Measurements from ENCODE around the gene DSP. TPM values are rescaled to one million over a fixed set of nuclear protein-coding genes. Genes with fewer than 3 reads are reported as not detected.

Gene DSP
- total and polyA plus RNA-seq, 9 donors = 1.4 to 58.5 (median 3.4) TPM

GRCh38 chr6:7532821-7533220, 8.7 kb upstream of the DSP start:
- H3K4me3 ChIP-seq (ENCODE audit: low read length) = no peak overlapping the region
- no peak overlapping the region for H3K27ac ChIP-seq (ENCODE audit: low read length)
- DNase-seq = no peak
- 42% methylated on average over 6 of the region's 8 CpGs for WGBS (ENCODE audit: insufficient coverage)
- no peaks in the 10 kb centered on the region for H3K9me3 ChIP-seq (replicated peaks; ENCODE audit: control insufficient read depth, low read depth, low read length)
- peaks cover 25% of the 10 kb centered on the region for H3K27me3 ChIP-seq (ENCODE audit: control insufficient read depth, insufficient read depth, low read length)
- H3K4me1 ChIP-seq (ENCODE audit: control insufficient read depth, insufficient read depth, low read length) = no peaks in the 10 kb centered on the region
- no peaks in the 10 kb centered on the region for H3K36me3 ChIP-seq (ENCODE audit: control insufficient read depth, insufficient read depth, low read length)

GRCh38 chr6:7534192-7534591, 7.3 kb upstream of the DSP start:
- Histone ChIP-seq H3K27ac (ENCODE audit: low read length) (no peak overlapping the region), H3K4me1 (ENCODE audit: control insufficient read depth, insufficient read depth, low read length) (no peaks in the 10 kb centered on the region), H3K9me3 (replicated peaks; ENCODE audit: control insufficient read depth, low read depth, low read length) (no peaks in the 10 kb centered on the region), H3K27me3 (ENCODE audit: control insufficient read depth, insufficient read depth, low read length) (peaks cover 34% of the 10 kb centered on the region), H3K36me3 (ENCODE audit: control insufficient read depth, insufficient read depth, low read length) (no peaks in the 10 kb centered on the region), H3K4me3 (ENCODE audit: low read length) (no peak overlapping the region)
- no peak for DNase-seq
- 100% methylated on average over 1 of the region's 5 CpGs for WGBS (ENCODE audit: insufficient coverage)

- peaks cover 42% of the 10 kb centered on the region for H3K27me3 ChIP-seq (ENCODE audit: control insufficient read depth, insufficient read depth, low read length)
- H3K27ac ChIP-seq (ENCODE audit: low read length) = no peak overlapping the region
- WGBS (ENCODE audit: insufficient coverage) = 100% methylated on average over 1 of the region's 5 CpGs
- H3K9me3 ChIP-seq (replicated peaks; ENCODE audit: control insufficient read depth, low read depth, low read length) = no peaks in the 10 kb centered on the region
- H3K36me3 ChIP-seq (ENCODE audit: control insufficient read depth, insufficient read depth, low read length) = no peaks in the 10 kb centered on the region
- H3K4me3 ChIP-seq (ENCODE audit: low read length) = no peak overlapping the region
- peaks cover under 1% of the 10 kb centered on the region for H3K4me1 ChIP-seq (ENCODE audit: control insufficient read depth, insufficient read depth, low read length)
- DNase-seq = no peak
These were observed 6.0 kb upstream of the DSP start for GRCh38 chr6:7535498-7535897.

GRCh38 chr6:7537565-7538174, 3.8 kb upstream of the DSP start:
- H3K27me3 ChIP-seq (ENCODE audit: control insufficient read depth, insufficient read depth, low read length) = peaks cover 58% of the 10 kb centered on the region
- H3K27ac ChIP-seq (ENCODE audit: low read length) = no peak overlapping the region
- DNase-seq = no peak
- H3K9me3 ChIP-seq (replicated peaks; ENCODE audit: control insufficient read depth, low read depth, low read length) = no peaks in the 10 kb centered on the region
- WGBS (ENCODE audit: insufficient coverage) = no CpG with 5 or more reads among the region's 4 CpGs
- H3K36me3 ChIP-seq (ENCODE audit: control insufficient read depth, insufficient read depth, low read length) = no peaks in the 10 kb centered on the region
- peaks cover 12% of the 10 kb centered on the region for H3K4me1 ChIP-seq (ENCODE audit: control insufficient read depth, insufficient read depth, low read length)
- H3K4me3 ChIP-seq (ENCODE audit: low read length) = no peak overlapping the region

- no peaks in the 10 kb centered on the region for H3K36me3 ChIP-seq (ENCODE audit: control insufficient read depth, insufficient read depth, low read length)
- no peak overlapping the region for H3K27ac ChIP-seq (ENCODE audit: low read length)
- DNase-seq = no peak
- peaks cover 57% of the 10 kb centered on the region for H3K27me3 ChIP-seq (ENCODE audit: control insufficient read depth, insufficient read depth, low read length)
- H3K4me3 ChIP-seq (ENCODE audit: low read length) = no peak overlapping the region
- WGBS (ENCODE audit: insufficient coverage) = 55% methylated on average over 3 of the region's 5 CpGs
- no peaks in the 10 kb centered on the region for H3K9me3 ChIP-seq (replicated peaks; ENCODE audit: control insufficient read depth, low read depth, low read length)
- H3K4me1 ChIP-seq (ENCODE audit: control insufficient read depth, insufficient read depth, low read length) = peaks cover 15% of the 10 kb centered on the region
These were observed 3.0 kb upstream of the DSP start for GRCh38 chr6:7538484-7538883.

- Histone ChIP-seq H3K27ac (ENCODE audit: low read length) (no peak overlapping the region), H3K9me3 (replicated peaks; ENCODE audit: control insufficient read depth, low read depth, low read length) (no peaks in the 10 kb centered on the region), H3K4me3 (ENCODE audit: low read length) (no peak overlapping the region), H3K4me1 (ENCODE audit: control insufficient read depth, insufficient read depth, low read length) (peaks cover 15% of the 10 kb centered on the region), H3K27me3 (ENCODE audit: control insufficient read depth, insufficient read depth, low read length) (peaks cover 64% of the 10 kb centered on the region), H3K36me3 (ENCODE audit: control insufficient read depth, insufficient read depth, low read length) (no peaks in the 10 kb centered on the region)
- peak; percentile 4 for DNase-seq
- 17% methylated on average over 14 of the region's 17 CpGs for WGBS (ENCODE audit: insufficient coverage)
These were observed 876 bp upstream of the DSP start for GRCh38 chr6:7540595-7540994.

GRCh38 chr6:7542065-7542873, 798 bp downstream of the DSP start:
- H3K27ac ChIP-seq (ENCODE audit: low read length) = peak overlapping the region; percentile 71
- H3K4me1 ChIP-seq (ENCODE audit: control insufficient read depth, insufficient read depth, low read length) = peaks cover 15% of the 10 kb centered on the region
- under 1% methylated on average over 76 of the region's 80 CpGs for WGBS (ENCODE audit: insufficient coverage)
- peak; percentile 19 for DNase-seq
- H3K36me3 ChIP-seq (ENCODE audit: control insufficient read depth, insufficient read depth, low read length) = no peaks in the 10 kb centered on the region
- peaks cover 68% of the 10 kb centered on the region for H3K27me3 ChIP-seq (ENCODE audit: control insufficient read depth, insufficient read depth, low read length)
- H3K9me3 ChIP-seq (replicated peaks; ENCODE audit: control insufficient read depth, low read depth, low read length) = no peaks in the 10 kb centered on the region
- peak overlapping the region; percentile 45 for H3K4me3 ChIP-seq (ENCODE audit: low read length)

- Histone ChIP-seq H3K36me3 (ENCODE audit: control insufficient read depth, insufficient read depth, low read length) (no peaks in the 10 kb centered on the region), H3K4me1 (ENCODE audit: control insufficient read depth, insufficient read depth, low read length) (peaks cover 15% of the 10 kb centered on the region), H3K27ac (ENCODE audit: low read length) (peak overlapping the region; percentile 71), H3K4me3 (ENCODE audit: low read length) (peak overlapping the region; percentile 45), H3K27me3 (ENCODE audit: control insufficient read depth, insufficient read depth, low read length) (peaks cover 71% of the 10 kb centered on the region), H3K9me3 (replicated peaks; ENCODE audit: control insufficient read depth, low read depth, low read length) (no peaks in the 10 kb centered on the region)
- WGBS (ENCODE audit: insufficient coverage) = 4% methylated on average over 27 of the region's 32 CpGs
- peak; percentile 21 for DNase-seq
These were observed 1.6 kb downstream of the DSP start for GRCh38 chr6:7542874-7543624.

- H3K36me3 ChIP-seq (ENCODE audit: control insufficient read depth, insufficient read depth, low read length) = no peaks in the 10 kb centered on the region
- 39% methylated on average over 10 of the region's 13 CpGs for WGBS (ENCODE audit: insufficient coverage)
- peak; percentile 15 for DNase-seq
- peaks cover 69% of the 10 kb centered on the region for H3K27me3 ChIP-seq (ENCODE audit: control insufficient read depth, insufficient read depth, low read length)
- peaks cover 15% of the 10 kb centered on the region for H3K4me1 ChIP-seq (ENCODE audit: control insufficient read depth, insufficient read depth, low read length)
- H3K4me3 ChIP-seq (ENCODE audit: low read length) = no peak overlapping the region
- H3K9me3 ChIP-seq (replicated peaks; ENCODE audit: control insufficient read depth, low read depth, low read length) = no peaks in the 10 kb centered on the region
- no peak overlapping the region for H3K27ac ChIP-seq (ENCODE audit: low read length)
These were observed 2.4 kb downstream of the DSP start for GRCh38 chr6:7543789-7544424.

- Histone ChIP-seq H3K9me3 (replicated peaks; ENCODE audit: control insufficient read depth, low read depth, low read length) (no peaks in the 10 kb centered on the region), H3K4me3 (ENCODE audit: low read length) (no peak overlapping the region), H3K4me1 (ENCODE audit: control insufficient read depth, insufficient read depth, low read length) (peaks cover 15% of the 10 kb centered on the region), H3K27ac (ENCODE audit: low read length) (no peak overlapping the region), H3K36me3 (ENCODE audit: control insufficient read depth, insufficient read depth, low read length) (no peaks in the 10 kb centered on the region), H3K27me3 (ENCODE audit: control insufficient read depth, insufficient read depth, low read length) (peaks cover 62% of the 10 kb centered on the region)
- no CpG with 5 or more reads among the region's 3 CpGs for WGBS (ENCODE audit: insufficient coverage)
- DNase-seq = no peak
These were observed 3.1 kb downstream of the DSP start for GRCh38 chr6:7544597-7544996.

Data from muscle of leg (tissue), 11 donors.